Activated CD8-positive, alpha-beta T cell treated with anti-CD3 and anti-CD28 coated beads for 36 hours (primary cell): ENCODE results near the gene GPX3. TPM values are rescaled to one million over a fixed set of nuclear protein-coding genes. Genes with fewer than 3 reads are reported as not detected.

Source experiments
- ATAC-seq: fragments of 200-7000 bp; cut with Tn5 transposase; one replicate; pipeline ENCODE4 v1.10.0; 2021; ENCODE audit warnings: mild to moderate bottlenecking, moderate library complexity
- CTCF ChIA-PET: fragments of 350-600 bp; sonication (Branson Sonifier 250); formaldehyde crosslinking; loops from one replicate; lab custom pipeline; 2021; ENCODE audit warnings: antibody characterized with exemption; lab: Charles Lee
- POLR2A ChIA-PET: fragments of 350-600 bp; sonication (Branson Sonifier 250); formaldehyde crosslinking; loops from one replicate; lab custom pipeline; 2021; ENCODE audit warnings: antibody characterized with exemption; lab: Charles Lee
- DNase-seq: peaks from one replicate; pipeline ENCODE4 v3.0.0-alpha.2; 2020
- H3K27ac Mint-ChIP-seq: one replicate; pipeline ENCODE4 v1.8.0; 2021; ENCODE audit warnings: mild to moderate bottlenecking, mixed read lengths
- H3K27me3 Mint-ChIP-seq: one replicate; pipeline ENCODE4 v1.8.0; 2021; ENCODE audit warnings: mixed read lengths
- H3K36me3 Mint-ChIP-seq: one replicate; pipeline ENCODE4 v1.8.0; 2021; ENCODE audit warnings: low read depth, mixed read lengths
- H3K4me1 Mint-ChIP-seq: one replicate; pipeline ENCODE4 v1.8.0; 2021; ENCODE audit warnings: low read depth, mixed read lengths
- H3K4me3 Mint-ChIP-seq: one replicate; pipeline ENCODE4 v1.8.0; 2021; ENCODE audit warnings: mild to moderate bottlenecking, moderate library complexity, mixed read lengths
- H3K9me3 Mint-ChIP-seq: one replicate; pipeline ENCODE4 v1.8.0; 2021; ENCODE audit warnings: mixed read lengths
- CTCF ChIP-seq: fragments of 200-600 bp; IDR thresholded peaks from one replicate; pipeline ENCODE4 v1.8.0; 2022; ENCODE audit warnings: antibody characterized with exemption, mild to moderate bottlenecking
- intact Hi-C: fragments of 100-400 bp; cut with micrococcal nuclease; formaldehyde crosslinking; loops from one replicate; pipeline ENCODE4 v1.10.0; 2022
- total RNA-seq, 2 experiments: library from RNA; stranded (reverse); gene quantifications; one replicate each; pipeline ENCODE4 v1.2.3, GENCODE V29; 2021

The GPX3 gene
- total RNA-seq, 2 experiments from 2014 or later, result not detected

- ChIA-PET CTCF (interaction anchor here (0.7 to 1.8 kb wide), 6 partner anchors 10 to 90 kb away, joined by 3 to 6 read pairs (median 4); no protein-coding TSS in a partner anchor), POLR2A (interaction anchor here (1.1 kb wide), 1 partner anchor 11 kb away, joined by 3 read pairs; no protein-coding TSS in a partner anchor)
- Mint-ChIP-seq H3K4me3 (no peak overlapping the region), H3K4me1 (peaks cover 85% of the 10 kb centered on the region), H3K36me3 (peaks cover 74% of the 10 kb centered on the region), H3K9me3 (no peaks in the 10 kb centered on the region), H3K27ac (peak overlapping the region; percentile 17), H3K27me3 (no peaks in the 10 kb centered on the region)
- DNase-seq (no peak), ATAC-seq (no peak)
- no peak for TF ChIP-seq CTCF
- intact Hi-C loops, result no loop called here
Measured at GRCh38 chr5:151074557-151074956, 54.2 kb downstream of the GPX3 start.

GRCh38 chr5:151075698-151076331 lies 55.4 kb downstream of the GPX3 start:
- H3K27ac Mint-ChIP-seq, result peak overlapping the region; percentile 65
- H3K27me3 Mint-ChIP-seq, result no peaks in the 10 kb centered on the region
- H3K4me1 Mint-ChIP-seq, result peaks cover 78% of the 10 kb centered on the region
- POLR2A ChIA-PET, result interaction anchor here (0.9 to 6.6 kb wide), 5 partner anchors 9 to 289 kb away, joined by 3 to 36 read pairs (median 3); no protein-coding TSS in a partner anchor
- H3K4me3 Mint-ChIP-seq, result peak overlapping the region; percentile 15
- ATAC-seq, result no peak
- DNase-seq, result no peak
- intact Hi-C loops, result no loop called here
- no peak for TF ChIP-seq CTCF
- H3K9me3 Mint-ChIP-seq, result no peaks in the 10 kb centered on the region
- CTCF ChIA-PET, result interaction anchor here (1.0 to 1.8 kb wide), 5 partner anchors 14 to 40 kb away, joined by 3 to 10 read pairs (median 4); no protein-coding TSS in a partner anchor
- H3K36me3 Mint-ChIP-seq, result peaks cover 79% of the 10 kb centered on the region

- H3K27ac Mint-ChIP-seq, result peak overlapping the region; percentile 65
- H3K9me3 Mint-ChIP-seq, result no peaks in the 10 kb centered on the region
- intact Hi-C loops, result no loop called here
- peaks cover 70% of the 10 kb centered on the region for H3K4me1 Mint-ChIP-seq
- CTCF ChIA-PET, result interaction anchor here (0.7 to 1.8 kb wide), 4 partner anchors 13 to 39 kb away, joined by 3 to 10 read pairs (median 4); no protein-coding TSS in a partner anchor
- POLR2A ChIA-PET, result interaction anchor here (1.2 to 6.6 kb wide), 2 partner anchors 9 to 14 kb away, joined by 5 to 36 read pairs; no protein-coding TSS in a partner anchor
- ATAC-seq (no peak), DNase-seq (no peak)
- TF ChIP-seq CTCF, result no peak
- H3K4me3 Mint-ChIP-seq, result peak overlapping the region; percentile 85
- no peaks in the 10 kb centered on the region for H3K27me3 Mint-ChIP-seq
- H3K36me3 Mint-ChIP-seq, result peaks cover 76% of the 10 kb centered on the region
Measured at GRCh38 chr5:151076616-151077015, 56.2 kb downstream of the GPX3 start.

GRCh38 chr5:151077419-151077818 lies 57.0 kb downstream of the GPX3 start:
- Mint-ChIP-seq H3K27me3 (no peaks in the 10 kb centered on the region), H3K36me3 (peaks cover 70% of the 10 kb centered on the region), H3K27ac (peak overlapping the region; percentile 96), H3K4me1 (peaks cover 68% of the 10 kb centered on the region), H3K4me3 (peak overlapping the region; percentile 85), H3K9me3 (no peaks in the 10 kb centered on the region)
- ChIA-PET CTCF (interaction anchor here (1.1 to 8.1 kb wide), 4 partner anchors 26 to 88 kb away, joined by 3 to 65 read pairs (median 8); no protein-coding TSS in a partner anchor), POLR2A (interaction anchor here (1.6 to 6.6 kb wide), 5 partner anchors 8 to 54 kb away, joined by 3 to 36 read pairs (median 18); no protein-coding TSS in a partner anchor)
- intact Hi-C loops, result no loop called here
- no peak for DNase-seq
- no peak for TF ChIP-seq CTCF
- ATAC-seq, result no peak

- TF ChIP-seq CTCF, result no peak
- Mint-ChIP-seq H3K36me3 (peaks cover 68% of the 10 kb centered on the region), H3K4me3 (peak overlapping the region; percentile 85), H3K27ac (peak overlapping the region; percentile 96), H3K4me1 (peaks cover 70% of the 10 kb centered on the region), H3K27me3 (no peaks in the 10 kb centered on the region), H3K9me3 (no peaks in the 10 kb centered on the region)
- ATAC-seq (no peak), DNase-seq (no peak)
- ChIA-PET POLR2A (interaction anchor here (0.7 to 6.6 kb wide), 8 partner anchors 9 to 53 kb away, joined by 3 to 36 read pairs (median 9); no protein-coding TSS in a partner anchor), CTCF (interaction anchor here (1.1 to 8.1 kb wide), 7 partner anchors 9 to 87 kb away, joined by 3 to 65 read pairs (median 4); no protein-coding TSS in a partner anchor)
- intact Hi-C loops, result no loop called here
Measured at GRCh38 chr5:151077967-151078366, 57.6 kb downstream of the GPX3 start.
